Activated CD8-positive, alpha-beta memory T cell treated with anti-CD3 and anti-CD28 coated beads for 4 hours (primary cell): ENCODE results near the gene GGA2.

Experiments used
- DNase-seq, 2 donors: peaks; one replicate each; pipeline ENCODE4 v3.0.0-alpha.2; 2020; ENCODE audit warnings: low read depth in 2 of 2

GGA2 gene

DNA sequence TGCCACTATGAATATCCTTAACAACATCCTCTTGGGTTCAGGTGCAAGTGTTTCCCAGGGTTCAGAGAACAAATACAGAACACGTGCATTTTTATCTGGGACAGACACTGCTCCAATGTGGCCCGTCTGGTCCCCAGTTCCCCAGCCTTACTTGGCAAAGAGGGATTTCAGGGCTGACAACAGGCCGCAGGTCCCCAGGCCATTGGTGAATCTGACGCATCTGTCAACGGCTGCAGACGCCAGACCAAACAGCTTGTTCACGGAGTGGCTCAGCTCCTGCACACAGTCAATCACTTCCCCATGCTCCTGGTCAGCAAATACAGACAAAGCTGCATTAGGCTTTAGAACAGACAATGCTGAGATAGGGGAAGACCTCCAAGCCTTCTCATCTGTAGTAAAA lies 93.5 kb downstream of the GGA2 start:
- DNase-seq: no peak

DNA sequence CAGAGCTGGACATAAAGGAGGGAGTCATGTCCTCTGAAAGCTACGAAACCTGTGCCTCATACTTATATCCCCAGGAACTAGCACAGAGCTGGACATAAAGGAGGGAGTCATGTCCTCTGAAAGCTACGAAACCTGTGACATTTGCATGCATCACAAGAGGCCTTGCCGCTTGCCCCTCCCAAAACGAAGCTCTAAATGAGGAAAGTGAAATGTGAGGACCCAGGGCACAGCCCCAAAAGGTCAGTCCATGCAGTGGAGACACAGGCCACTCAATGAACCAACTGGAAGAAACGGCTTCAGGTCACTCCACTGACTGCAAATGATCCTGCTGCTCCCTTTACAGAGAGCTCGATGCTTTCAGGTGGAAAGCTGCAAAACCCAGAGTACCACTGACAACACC lies 95.6 kb downstream of the GGA2 start:
- no peak for DNase-seq
